ENCODE data around the gene GLIS1.

The GLIS1 gene

DNA sequence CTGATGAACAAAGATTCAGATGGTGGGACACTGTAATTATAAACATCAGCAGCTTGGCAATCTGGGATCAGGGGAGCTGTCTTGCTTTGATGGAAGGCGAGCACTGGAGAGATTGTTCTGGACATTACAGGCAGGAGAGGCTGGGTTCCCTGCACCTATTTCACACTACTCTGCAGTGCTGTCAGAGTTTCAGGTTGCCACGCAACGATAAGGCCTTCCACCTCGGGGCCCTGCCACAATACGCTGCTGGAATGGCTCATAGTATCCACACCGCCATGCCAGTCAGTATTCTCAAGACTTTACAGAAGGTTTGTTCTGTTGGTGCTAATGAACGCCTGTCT lies 96.8 kb downstream of the GLIS1 start:
- TF ChIP-seq ZNF384 (IDR thresholded peaks at IDR 0.05) (no peak), FOXM1 (IDR thresholded peaks at IDR 0.05; ENCODE audit: borderline replicate concordance) (no peak), L3MBTL2 (conservative IDR thresholded peaks at IDR 0.05) (no peak), ELF4 (IDR thresholded peaks at IDR 0.05) (no peak), SUZ12 (IDR thresholded peaks at IDR 0.05) (no peak), CTBP1 (IDR thresholded peaks at IDR 0.05; ENCODE audit: borderline replicate concordance) (no peak), BHLHE40 (IDR thresholded peaks at IDR 0.05; ENCODE audit: borderline replicate concordance) (no peak), TARDBP (IDR thresholded peaks at IDR 0.05) (no peak), LEF1 (IDR thresholded peaks at IDR 0.05; ENCODE audit: borderline replicate concordance) (no peak), SP1 (IDR thresholded peaks at IDR 0.05) (no peak), NFRKB (IDR thresholded peaks at IDR 0.05) (no peak), FOXK2 (IDR thresholded peaks at IDR 0.05) (no peak), ARNT (IDR thresholded peaks at IDR 0.05) (no peak), FOXA1 (IDR thresholded peaks at IDR 0.05) (no peak), HDGF (IDR thresholded peaks at IDR 0.05; ENCODE audit: borderline replicate concordance) (no peak)
- TF ChIP-seq, protein P1, sequence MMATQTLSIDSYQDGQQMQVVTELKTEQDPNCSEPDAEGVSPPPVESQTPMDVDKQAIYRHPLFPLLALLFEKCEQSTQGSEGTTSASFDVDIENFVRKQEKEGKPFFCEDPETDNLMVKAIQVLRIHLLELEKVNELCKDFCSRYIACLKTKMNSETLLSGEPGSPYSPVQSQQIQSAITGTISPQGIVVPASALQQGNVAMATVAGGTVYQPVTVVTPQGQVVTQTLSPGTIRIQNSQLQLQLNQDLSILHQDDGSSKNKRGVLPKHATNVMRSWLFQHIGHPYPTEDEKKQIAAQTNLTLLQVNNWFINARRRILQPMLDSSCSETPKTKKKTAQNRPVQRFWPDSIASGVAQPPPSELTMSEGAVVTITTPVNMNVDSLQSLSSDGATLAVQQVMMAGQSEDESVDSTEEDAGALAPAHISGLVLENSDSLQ (IDR thresholded peaks at IDR 0.05) = no peak
- CTCF ChIA-PET = no interaction called here
- no peak for DNase-seq (ENCODE audit: extremely low spot score)
- POLR2A ChIA-PET = no interaction called here

DNA sequence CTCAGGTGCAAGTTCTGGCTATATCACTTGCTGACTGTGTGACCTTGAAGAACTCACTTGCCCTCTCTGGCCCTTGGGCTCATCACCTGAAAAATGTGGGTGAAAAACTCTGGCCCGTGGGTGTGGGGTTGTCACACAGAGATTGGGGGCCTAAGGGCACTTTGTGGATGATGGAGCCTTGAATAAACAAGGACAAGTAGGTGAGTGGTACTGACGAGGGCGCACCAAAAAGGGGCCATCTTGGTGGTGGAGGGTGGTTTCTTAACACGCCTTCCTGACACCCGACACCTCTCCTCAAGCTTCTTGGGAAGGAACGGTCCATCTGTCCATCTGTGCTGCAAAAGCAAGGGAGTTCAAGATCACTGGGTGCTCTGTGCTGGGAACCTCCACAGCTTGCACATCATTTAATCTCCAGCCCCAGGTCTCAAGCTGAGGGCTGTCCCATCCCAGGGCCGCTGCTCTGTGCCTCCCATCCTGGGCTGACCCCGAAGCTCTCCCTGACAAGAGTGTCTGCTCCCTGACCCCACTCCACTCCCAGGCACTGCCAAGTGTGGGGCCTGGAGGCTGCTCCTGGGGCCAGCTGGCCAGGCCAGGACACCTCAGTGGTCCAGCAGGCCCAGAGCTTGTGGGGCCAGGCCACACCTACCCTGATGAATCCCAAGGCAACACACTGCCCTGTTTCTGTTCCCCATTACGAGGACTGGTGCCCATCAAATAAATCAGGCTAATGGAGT lies 97.3 kb downstream of the GLIS1 start:
- DNase-seq (ENCODE audit: extremely low spot score) = no peak
- POLR2A ChIA-PET = no interaction called here
- TF ChIP-seq CTBP1 (IDR thresholded peaks at IDR 0.05; ENCODE audit: borderline replicate concordance) = no peak
- TF ChIP-seq SUZ12 (IDR thresholded peaks at IDR 0.05) = no peak
- TF ChIP-seq L3MBTL2 (conservative IDR thresholded peaks at IDR 0.05) = no peak
- no peak for TF ChIP-seq LEF1 (IDR thresholded peaks at IDR 0.05; ENCODE audit: borderline replicate concordance)
- TF ChIP-seq, protein P1 (IDR thresholded peaks at IDR 0.05) = no peak
- no peak for TF ChIP-seq NFRKB (IDR thresholded peaks at IDR 0.05)
- no peak for TF ChIP-seq FOXA1 (IDR thresholded peaks at IDR 0.05)
- no peak for TF ChIP-seq SP1 (IDR thresholded peaks at IDR 0.05)
- no peak for TF ChIP-seq FOXK2 (IDR thresholded peaks at IDR 0.05)
- no peak for TF ChIP-seq FOXM1 (IDR thresholded peaks at IDR 0.05; ENCODE audit: borderline replicate concordance)
- no peak for TF ChIP-seq ARNT (IDR thresholded peaks at IDR 0.05)
- TF ChIP-seq ZNF384 (IDR thresholded peaks at IDR 0.05) = no peak
- TF ChIP-seq BHLHE40 (IDR thresholded peaks at IDR 0.05; ENCODE audit: borderline replicate concordance) = no peak
- TF ChIP-seq TARDBP (IDR thresholded peaks at IDR 0.05) = no peak

DNA sequence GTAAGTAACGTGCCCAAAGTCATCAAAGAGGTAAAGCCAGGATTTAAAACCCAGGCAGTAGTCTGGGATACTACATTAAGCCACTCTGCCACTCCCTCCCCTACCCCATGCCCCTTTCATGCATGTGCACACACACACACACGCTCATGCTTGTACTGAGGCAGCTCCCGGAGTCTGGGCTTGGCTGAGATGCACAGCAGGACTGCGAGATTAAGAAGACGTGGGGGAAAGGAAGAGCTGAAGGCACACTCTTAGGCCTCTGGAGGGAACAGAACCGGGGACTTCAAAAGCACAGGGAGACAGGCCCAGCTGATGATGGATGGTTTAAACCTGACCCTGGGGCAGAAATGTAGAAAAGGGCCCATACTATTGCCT lies 98.3 kb downstream of the GLIS1 start:
- DNase-seq (ENCODE audit: extremely low spot score) = no peak
- TF ChIP-seq SP1 (IDR thresholded peaks at IDR 0.05) = no peak
- TF ChIP-seq SUZ12 (IDR thresholded peaks at IDR 0.05) = no peak
- no peak for TF ChIP-seq ELF4 (IDR thresholded peaks at IDR 0.05)
- TF ChIP-seq FOXA1 (IDR thresholded peaks at IDR 0.05) = no peak
- TF ChIP-seq CTBP1 (IDR thresholded peaks at IDR 0.05; ENCODE audit: borderline replicate concordance) = no peak
- TF ChIP-seq NFRKB (IDR thresholded peaks at IDR 0.05) = no peak
- POLR2A ChIA-PET = no interaction called here
- CTCF ChIA-PET = no interaction called here

More for the DNA sequence above, 97.3 kb downstream of the GLIS1 start:
- CTCF ChIA-PET = interaction anchor here (0.6 kb wide), 1 partner anchor 23 kb away, joined by 3 read pairs; no protein-coding TSS in a partner anchor

DNA sequence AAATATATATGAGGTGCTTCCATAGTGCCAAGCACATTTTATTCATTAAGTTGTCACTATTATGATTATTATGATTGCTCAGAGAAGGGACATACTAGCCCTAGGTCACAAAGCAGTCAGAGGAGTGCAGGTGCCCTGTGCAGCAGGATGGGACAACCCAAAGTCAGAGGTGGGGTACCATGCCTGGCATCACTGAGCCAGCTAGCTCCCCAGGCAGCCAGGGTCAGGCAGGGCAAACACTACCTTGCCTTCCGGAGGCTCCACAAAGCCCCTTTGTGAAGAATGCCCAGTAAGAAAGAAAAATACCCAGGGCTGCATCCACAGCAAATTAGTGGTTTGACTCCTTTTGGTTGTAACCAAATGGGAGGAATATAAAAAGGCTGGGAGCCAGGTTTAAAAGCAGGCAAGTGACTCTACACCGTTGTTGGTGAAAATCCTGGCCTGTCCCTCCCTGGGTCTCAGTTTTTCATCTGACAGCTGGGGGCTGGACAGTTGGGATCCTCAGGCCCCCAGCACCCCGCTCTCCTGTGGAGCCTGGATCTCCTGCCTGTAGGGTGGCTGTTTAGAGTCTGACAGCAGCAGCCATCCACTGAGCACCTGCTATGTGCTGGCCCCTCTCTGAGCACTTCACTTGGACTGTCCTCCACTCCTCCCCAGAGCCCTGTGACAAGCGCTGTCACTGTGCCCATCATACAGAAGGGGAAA lies 98.8 kb downstream of the GLIS1 start:
- ChIA-PET CTCF (no interaction called here), POLR2A (no interaction called here)
- no peak for DNase-seq (ENCODE audit: extremely low spot score)
- TF ChIP-seq NFRKB (IDR thresholded peaks at IDR 0.05) (no peak), FOXM1 (IDR thresholded peaks at IDR 0.05; ENCODE audit: borderline replicate concordance) (no peak), ZNF384 (IDR thresholded peaks at IDR 0.05) (no peak), SUZ12 (IDR thresholded peaks at IDR 0.05) (no peak), FOXA1 (IDR thresholded peaks at IDR 0.05) (no peak), L3MBTL2 (conservative IDR thresholded peaks at IDR 0.05) (no peak), ARNT (IDR thresholded peaks at IDR 0.05) (no peak), CTBP1 (IDR thresholded peaks at IDR 0.05; ENCODE audit: borderline replicate concordance) (no peak), ELF4 (IDR thresholded peaks at IDR 0.05) (no peak), LEF1 (IDR thresholded peaks at IDR 0.05; ENCODE audit: borderline replicate concordance) (no peak)
- TF ChIP-seq, protein P1 (IDR thresholded peaks at IDR 0.05) = no peak

DNA sequence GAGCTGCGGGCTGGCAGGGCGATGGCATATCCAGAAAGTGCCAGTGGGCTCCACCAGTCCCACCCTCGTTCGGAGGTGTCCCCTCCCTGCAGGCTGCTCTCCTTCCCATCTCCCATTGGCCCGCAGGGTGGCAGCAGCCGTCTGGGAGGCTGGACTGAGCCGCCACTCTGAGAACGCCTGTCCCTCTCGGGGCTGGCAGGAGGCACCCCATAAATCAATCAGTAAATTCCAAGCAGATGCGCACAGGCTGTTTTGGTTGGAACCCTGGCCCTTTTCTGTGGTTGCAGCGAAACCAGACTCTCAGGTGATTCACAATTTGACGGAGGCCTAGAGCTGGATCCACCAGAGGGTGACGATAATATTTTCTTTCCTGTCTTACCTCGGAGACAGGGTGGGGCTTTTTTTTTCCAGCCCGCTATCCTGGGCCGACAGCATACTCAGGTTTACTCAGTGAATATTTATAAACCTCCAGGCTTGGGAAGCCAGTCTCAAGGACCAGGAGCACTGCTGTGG lies 99.7 kb downstream of the GLIS1 start:
- POLR2A ChIA-PET = no interaction called here
- CTCF ChIA-PET = no interaction called here
- DNase-seq (ENCODE audit: extremely low spot score) = no peak
- TF ChIP-seq ELF4 (IDR thresholded peaks at IDR 0.05) (no peak), FOXK2 (IDR thresholded peaks at IDR 0.05) (no peak), TARDBP (IDR thresholded peaks at IDR 0.05) (no peak), SP1 (IDR thresholded peaks at IDR 0.05) (no peak), L3MBTL2 (conservative IDR thresholded peaks at IDR 0.05) (no peak), FOXA1 (IDR thresholded peaks at IDR 0.05) (no peak), HDGF (IDR thresholded peaks at IDR 0.05; ENCODE audit: borderline replicate concordance) (no peak)
- TF ChIP-seq, protein P1 (IDR thresholded peaks at IDR 0.05) = peak; percentile 88
